Measurements from ENCODE around the gene GHDC.

DNA sequence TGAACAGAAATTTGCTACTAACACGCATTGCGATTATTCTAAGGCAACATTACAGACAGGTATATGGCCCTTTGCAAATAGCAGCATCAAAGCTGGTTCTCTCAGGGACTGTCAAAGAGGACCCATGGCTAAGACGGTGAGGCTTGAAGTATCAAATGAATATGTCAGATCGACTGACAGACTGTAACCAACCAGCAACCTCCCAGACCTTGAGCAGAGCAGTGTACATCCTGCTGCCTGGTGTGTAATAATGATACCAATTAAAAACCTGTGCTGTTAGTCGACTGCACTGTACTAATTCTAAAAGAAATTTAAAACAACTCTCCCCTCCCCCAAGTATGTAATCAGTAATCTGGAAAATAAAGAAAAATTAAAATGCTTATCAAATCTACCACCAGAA lies 35.9 kb upstream of the GHDC start:
- TF ChIP-seq, protein P1, sequence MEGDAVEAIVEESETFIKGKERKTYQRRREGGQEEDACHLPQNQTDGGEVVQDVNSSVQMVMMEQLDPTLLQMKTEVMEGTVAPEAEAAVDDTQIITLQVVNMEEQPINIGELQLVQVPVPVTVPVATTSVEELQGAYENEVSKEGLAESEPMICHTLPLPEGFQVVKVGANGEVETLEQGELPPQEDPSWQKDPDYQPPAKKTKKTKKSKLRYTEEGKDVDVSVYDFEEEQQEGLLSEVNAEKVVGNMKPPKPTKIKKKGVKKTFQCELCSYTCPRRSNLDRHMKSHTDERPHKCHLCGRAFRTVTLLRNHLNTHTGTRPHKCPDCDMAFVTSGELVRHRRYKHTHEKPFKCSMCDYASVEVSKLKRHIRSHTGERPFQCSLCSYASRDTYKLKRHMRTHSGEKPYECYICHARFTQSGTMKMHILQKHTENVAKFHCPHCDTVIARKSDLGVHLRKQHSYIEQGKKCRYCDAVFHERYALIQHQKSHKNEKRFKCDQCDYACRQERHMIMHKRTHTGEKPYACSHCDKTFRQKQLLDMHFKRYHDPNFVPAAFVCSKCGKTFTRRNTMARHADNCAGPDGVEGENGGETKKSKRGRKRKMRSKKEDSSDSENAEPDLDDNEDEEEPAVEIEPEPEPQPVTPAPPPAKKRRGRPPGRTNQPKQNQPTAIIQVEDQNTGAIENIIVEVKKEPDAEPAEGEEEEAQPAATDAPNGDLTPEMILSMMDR (IDR thresholded peaks at IDR 0.05), result no peak
- TF ChIP-seq POLR2A (IDR thresholded peaks at IDR 0.05), result no peak

Data from Peyer's patch (tissue), 4 donors.